K562 (cell line): ENCODE results near the gene LIN28A. TPM values are rescaled to one million over a fixed set of nuclear protein-coding genes. Genes with fewer than 3 reads are reported as not detected.

ENCODE experiments used
- ATF1 ChIP-seq, 2 experiments: fragments of 450-650 bp in 1 of 2; IDR thresholded peaks; 2 replicates each; pipeline ENCODE4 v1.6.1; 2016; ENCODE audit warnings: missing compliant biosample characterization in 1 of 2, missing genetic modification characterization in 1 of 2
- BHLHE40 ChIP-seq: IDR thresholded peaks from 2 replicates; pipeline ENCODE4 v1.6.1; 2011; ENCODE audit warnings: low read length, improper control_type of control experiment
- MAFK ChIP-seq: IDR thresholded peaks from 2 replicates; pipeline ENCODE4 v1.6.1; 2011; ENCODE audit warnings: low read length, improper control_type of control experiment
- MBD2 ChIP-seq: sonication (generic); IDR thresholded peaks from 2 replicates; pipeline ENCODE4 v1.6.1; 2016; ENCODE audit warnings: low read depth, borderline replicate concordance
- NCOA1 ChIP-seq: fragments of 450-650 bp; IDR thresholded peaks from 2 replicates; pipeline ENCODE4 v1.6.1; 2016; ENCODE audit warnings: low read depth
- TAL1 ChIP-seq: fragments of 450-650 bp; IDR thresholded peaks from 2 replicates; pipeline ENCODE4 v1.6.1; 2016; ENCODE audit warnings: mild to moderate bottlenecking
- polyA plus RNA-seq, 8 experiments: library from polyadenylated mRNA; depleted of rRNA in 4 of 8; stranded (reverse) in 5 of 8; unstranded in 3 of 8; fragments of >200 nt; fragmentation: Nextera tagmentation in 2 of 8; fragmentation: Illumina TruSeq in 1 of 8; extraction: Ambion mirVana in 2 of 8; extraction: Trizol in 1 of 8; gene quantifications; 2 replicates each; pipeline versions ENCODE4 v1.2.1 to v1.2.3, GENCODE V29; 2011 to 2014; ENCODE audit warnings: inconsistent platforms in 1 of 8, missing spikeins in 1 of 8
- total RNA-seq, 7 experiments: library from RNA; depleted of rRNA in 6 of 7; stranded (reverse); fragments of >200 nt in 6 of 7; fragmentation: Illumina TruSeq in 2 of 7; extraction: Trizol in 2 of 7; gene quantifications; 2 replicates each; pipeline versions ENCODE4 v1.2.1 to v1.2.3, GENCODE V29; 2011 to 2021; ENCODE audit warnings: low replicate concordance in 1 of 7
- TF ChIP-seq, protein P1 (sequence below), 2 experiments: fragments of 450-650 bp; formaldehyde crosslinking in 1 of 2; IDR thresholded peaks; 2 replicates each; pipeline versions ENCODE4 v1.4.0 to v1.6.1; 2014 to 2020; ENCODE audit warnings: mild to moderate bottlenecking in 2 of 2, borderline replicate concordance in 1 of 2, low read depth in 1 of 2
- TF ChIP-seq, protein P2 (sequence below): fragments of 250-450 bp; sonication (Bioruptor Pico); IDR thresholded peaks from 2 replicates; pipeline ENCODE4 v1.4.0; 2020; ENCODE audit warnings: borderline replicate concordance
- TF ChIP-seq, protein P3 (sequence below): sonication (generic); formaldehyde crosslinking; IDR thresholded peaks from 2 replicates; pipeline ENCODE4 v1.8.0; 2022; ENCODE audit warnings: missing genetic modification reagents, mild to moderate bottlenecking, moderate library complexity, borderline replicate concordance
- TF ChIP-seq, protein P4 (sequence below): fragments of 450-650 bp; IDR thresholded peaks from 2 replicates; pipeline ENCODE4 v1.6.1; 2016; ENCODE audit warnings: low read depth, mild to moderate bottlenecking, moderate library complexity
- TF ChIP-seq, protein P5 (sequence below): fragments of 250-450 bp; sonication (Bioruptor Pico); IDR thresholded peaks from 2 replicates; pipeline ENCODE4 v1.5.0; 2021; ENCODE audit warnings: mild to moderate bottlenecking, moderate library complexity

Gene LIN28A
- total and polyA plus RNA-seq, 9 of the 15 experiments (the other 6 are each of a cell fraction or from before 2014, with no cell fraction given), result 0.80 to 5.4 (median 3.9) TPM

DNA sequence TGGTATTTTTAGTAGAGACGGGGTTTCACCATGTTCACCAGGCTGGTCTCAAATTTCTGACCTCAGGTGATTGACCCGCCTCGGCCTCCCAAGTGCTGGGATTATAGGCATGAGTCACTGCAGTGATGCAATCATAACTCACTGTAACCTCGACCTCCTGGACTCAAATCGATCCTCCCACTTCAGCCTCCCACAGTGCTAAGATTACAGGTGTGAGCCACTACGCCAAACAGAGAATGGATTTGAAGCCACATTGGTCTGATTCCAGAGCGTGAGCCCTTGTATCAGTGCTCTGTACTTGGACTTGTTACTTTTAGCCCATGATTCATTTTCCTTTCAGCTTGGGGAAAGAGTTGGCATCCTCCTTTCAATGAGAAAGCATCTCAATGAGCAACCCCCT lies 23.2 kb upstream of the LIN28A start (continued):
- TF ChIP-seq, protein P1, sequence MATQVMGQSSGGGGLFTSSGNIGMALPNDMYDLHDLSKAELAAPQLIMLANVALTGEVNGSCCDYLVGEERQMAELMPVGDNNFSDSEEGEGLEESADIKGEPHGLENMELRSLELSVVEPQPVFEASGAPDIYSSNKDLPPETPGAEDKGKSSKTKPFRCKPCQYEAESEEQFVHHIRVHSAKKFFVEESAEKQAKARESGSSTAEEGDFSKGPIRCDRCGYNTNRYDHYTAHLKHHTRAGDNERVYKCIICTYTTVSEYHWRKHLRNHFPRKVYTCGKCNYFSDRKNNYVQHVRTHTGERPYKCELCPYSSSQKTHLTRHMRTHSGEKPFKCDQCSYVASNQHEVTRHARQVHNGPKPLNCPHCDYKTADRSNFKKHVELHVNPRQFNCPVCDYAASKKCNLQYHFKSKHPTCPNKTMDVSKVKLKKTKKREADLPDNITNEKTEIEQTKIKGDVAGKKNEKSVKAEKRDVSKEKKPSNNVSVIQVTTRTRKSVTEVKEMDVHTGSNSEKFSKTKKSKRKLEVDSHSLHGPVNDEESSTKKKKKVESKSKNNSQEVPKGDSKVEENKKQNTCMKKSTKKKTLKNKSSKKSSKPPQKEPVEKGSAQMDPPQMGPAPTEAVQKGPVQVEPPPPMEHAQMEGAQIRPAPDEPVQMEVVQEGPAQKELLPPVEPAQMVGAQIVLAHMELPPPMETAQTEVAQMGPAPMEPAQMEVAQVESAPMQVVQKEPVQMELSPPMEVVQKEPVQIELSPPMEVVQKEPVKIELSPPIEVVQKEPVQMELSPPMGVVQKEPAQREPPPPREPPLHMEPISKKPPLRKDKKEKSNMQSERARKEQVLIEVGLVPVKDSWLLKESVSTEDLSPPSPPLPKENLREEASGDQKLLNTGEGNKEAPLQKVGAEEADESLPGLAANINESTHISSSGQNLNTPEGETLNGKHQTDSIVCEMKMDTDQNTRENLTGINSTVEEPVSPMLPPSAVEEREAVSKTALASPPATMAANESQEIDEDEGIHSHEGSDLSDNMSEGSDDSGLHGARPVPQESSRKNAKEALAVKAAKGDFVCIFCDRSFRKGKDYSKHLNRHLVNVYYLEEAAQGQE (IDR thresholded peaks at IDR 0.05; ENCODE audit: borderline replicate concordance), result peak; percentile 21; the same call in 1 of the 2 replicates
- TF ChIP-seq, protein P1 (CRISPR knock-in tag; IDR thresholded peaks at IDR 0.05; ENCODE audit: low read depth), result no peak
- TF ChIP-seq MAFK (no peak), ATF1 (CRISPR knock-in tag; IDR thresholded peaks at IDR 0.05) (no peak), ATF1 (tag; IDR thresholded peaks at IDR 0.05) (peak; percentile 41), MBD2 (peak; percentile 34; the same call in 1 of the 2 replicates), TAL1 (0 out of 2 replicates have a peak, but pooled peaks have one; percentile 19), NCOA1 (peak; percentile 44; the same call in 1 of the 2 replicates), BHLHE40 (peak; percentile 79)
- TF ChIP-seq, protein P2, sequence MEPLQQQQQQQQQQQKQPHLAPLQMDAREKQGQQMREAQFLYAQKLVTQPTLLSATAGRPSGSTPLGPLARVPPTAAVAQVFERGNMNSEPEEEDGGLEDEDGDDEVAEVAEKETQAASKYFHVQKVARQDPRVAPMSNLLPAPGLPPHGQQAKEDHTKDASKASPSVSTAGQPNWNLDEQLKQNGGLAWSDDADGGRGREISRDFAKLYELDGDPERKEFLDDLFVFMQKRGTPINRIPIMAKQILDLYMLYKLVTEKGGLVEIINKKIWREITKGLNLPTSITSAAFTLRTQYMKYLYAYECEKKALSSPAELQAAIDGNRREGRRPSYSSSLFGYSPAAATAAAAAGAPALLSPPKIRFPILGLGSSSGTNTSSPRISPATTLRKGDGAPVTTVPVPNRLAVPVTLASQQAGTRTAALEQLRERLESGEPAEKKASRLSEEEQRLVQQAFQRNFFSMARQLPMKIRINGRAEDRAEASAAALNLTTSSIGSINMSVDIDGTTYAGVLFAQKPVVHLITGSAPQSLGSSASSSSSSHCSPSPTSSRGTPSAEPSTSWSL (CRISPR knock-in tag), result no peak
- TF ChIP-seq, protein P3, sequence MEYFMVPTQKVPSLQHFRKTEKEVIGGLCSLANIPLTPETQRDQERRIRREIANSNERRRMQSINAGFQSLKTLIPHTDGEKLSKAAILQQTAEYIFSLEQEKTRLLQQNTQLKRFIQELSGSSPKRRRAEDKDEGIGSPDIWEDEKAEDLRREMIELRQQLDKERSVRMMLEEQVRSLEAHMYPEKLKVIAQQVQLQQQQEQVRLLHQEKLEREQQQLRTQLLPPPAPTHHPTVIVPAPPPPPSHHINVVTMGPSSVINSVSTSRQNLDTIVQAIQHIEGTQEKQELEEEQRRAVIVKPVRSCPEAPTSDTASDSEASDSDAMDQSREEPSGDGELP (CRISPR knock-in tag), result peak; percentile 53
- TF ChIP-seq, protein P4, sequence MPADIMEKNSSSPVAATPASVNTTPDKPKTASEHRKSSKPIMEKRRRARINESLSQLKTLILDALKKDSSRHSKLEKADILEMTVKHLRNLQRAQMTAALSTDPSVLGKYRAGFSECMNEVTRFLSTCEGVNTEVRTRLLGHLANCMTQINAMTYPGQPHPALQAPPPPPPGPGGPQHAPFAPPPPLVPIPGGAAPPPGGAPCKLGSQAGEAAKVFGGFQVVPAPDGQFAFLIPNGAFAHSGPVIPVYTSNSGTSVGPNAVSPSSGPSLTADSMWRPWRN, result peak; percentile 55; the same call in 1 of the 2 replicates
- TF ChIP-seq, protein P5, sequence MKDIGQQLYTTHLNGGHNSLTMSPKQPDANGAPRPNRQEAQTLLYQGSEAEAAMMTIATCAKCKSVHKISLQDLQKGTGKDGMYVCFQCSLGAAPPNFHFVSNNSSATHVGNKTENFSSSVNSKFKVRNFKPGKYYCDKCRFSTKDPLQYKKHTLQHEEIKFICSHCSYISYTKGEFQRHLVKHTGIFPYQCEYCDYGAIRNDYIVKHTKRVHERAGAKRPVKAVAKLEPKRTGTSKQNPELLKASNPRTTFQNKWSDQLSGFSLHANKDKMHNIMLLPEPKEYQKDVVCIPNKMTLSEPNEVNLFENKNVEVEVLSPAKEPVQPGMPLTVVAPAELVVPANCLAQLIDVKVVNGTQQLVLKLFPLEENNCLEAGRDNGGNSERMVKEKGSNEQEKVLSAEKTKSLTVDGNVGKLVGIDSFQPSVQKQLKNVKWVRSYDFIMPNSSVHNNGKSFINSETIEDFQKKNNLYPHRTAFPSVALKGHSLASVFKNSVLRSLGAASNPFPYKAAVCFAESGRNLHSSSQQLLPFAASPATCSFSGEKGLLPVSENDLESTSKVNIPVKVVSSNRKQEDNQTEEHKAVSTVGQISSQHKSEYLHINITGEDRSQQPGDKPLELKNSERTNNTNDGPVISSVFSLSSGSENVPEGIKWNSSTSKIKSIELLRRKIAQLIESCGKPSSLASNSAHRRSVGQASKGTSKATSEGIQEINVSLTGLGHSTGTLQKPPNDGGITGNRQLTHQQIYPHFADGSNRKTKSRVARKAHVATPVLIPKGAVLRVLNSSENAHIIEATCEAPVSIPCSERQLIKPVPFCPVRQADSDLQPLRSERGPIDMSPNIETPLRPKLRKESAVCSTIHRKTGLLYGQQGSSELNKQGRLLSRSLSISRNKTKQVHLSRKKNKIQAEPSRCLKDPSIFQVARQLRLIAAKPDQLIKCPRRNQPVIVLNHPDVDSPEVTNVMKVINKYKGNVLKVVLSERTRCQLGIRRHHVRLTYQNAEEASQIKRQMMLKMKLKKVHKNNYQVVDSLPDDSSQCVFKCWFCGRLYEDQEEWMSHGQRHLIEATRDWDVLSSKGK, result no peak
